GM12874 (cell line): ENCODE data around the gene MMP24.

Experiments
- CTCF ChIP-seq: IDR thresholded peaks from 2 replicates; pipeline ENCODE4 v1.5.1; 2011; ENCODE audit warnings: low read depth, mild to moderate bottlenecking, control low read depth, low read length, moderate library complexity; ENCODE audit not compliant: insufficient read depth

Gene MMP24

GRCh38 chr20:35320396-35321126 lies 94.1 kb downstream of the MMP24 start:
- no peak for TF ChIP-seq CTCF

GRCh38 chr20:35325401-35325800 lies 98.9 kb downstream of the MMP24 start:
- no peak for TF ChIP-seq CTCF

GRCh38 chr20:35326021-35326739 lies 99.7 kb downstream of the MMP24 start:
- TF ChIP-seq CTCF = no peak
